Common myeloid progenitor, CD34-positive (primary cell): ENCODE results near the gene C19orf53.
"Not testable (repeated sequence)": the region's sequence is repeated elsewhere in the genome, so short reads cannot be mapped to it uniquely, and the experiment has no call there.

Experiments
- CTCF ChIA-PET: fragments of 350-600 bp; sonication (Branson Sonifier 250); formaldehyde crosslinking; loops from one replicate; lab custom pipeline; 2021; ENCODE audit warnings: antibody characterized with exemption; lab: Charles Lee
- POLR2A ChIA-PET: fragments of 350-600 bp; sonication (Branson Sonifier 250); formaldehyde crosslinking; loops from one replicate; lab custom pipeline; 2021; ENCODE audit warnings: antibody characterized with exemption; lab: Charles Lee
- DNase-seq, 3 donors: peaks; one replicate each; pipeline versions ENCODE4 v3.0.0 to v3.0.0-alpha.2; 2013
- H3K27ac ChIP-seq, 2 experiments: 1 replicate in 1 of 2; 2 replicates in 1 of 2; pipeline ENCODE4 v1.7.0; 2013; ENCODE audit warnings: inconsistent platforms in 2 of 2, low read length in 2 of 2, mild to moderate bottlenecking in 2 of 2, low read depth in 1 of 2, moderate library complexity in 1 of 2; ENCODE audit not compliant: severe bottlenecking in 2 of 2, insufficient read depth in 1 of 2, poor library complexity in 1 of 2
- H3K27me3 ChIP-seq, 5 experiments: replicated peaks in 2 of 5; 1 replicate in 3 of 5; 2 replicates in 2 of 5; pipeline versions ENCODE4 v1.6.1 to v1.7.0; 2013; ENCODE audit warnings: low read length in 4 of 5, mild to moderate bottlenecking in 2 of 5, moderate library complexity in 2 of 5, inconsistent platforms in 1 of 5; ENCODE audit not compliant: insufficient read depth in 5 of 5, control insufficient read depth in 4 of 5
- H3K36me3 ChIP-seq, 4 experiments: 1 replicate in 2 of 4; 2 replicates in 2 of 4; pipeline versions ENCODE4 v1.6.1 to v1.7.0; 2013; ENCODE audit warnings: low read length in 3 of 4, control low read depth in 1 of 4, mild to moderate bottlenecking in 1 of 4; ENCODE audit not compliant: control insufficient read depth in 4 of 4, insufficient read depth in 4 of 4
- H3K4me1 ChIP-seq, 4 experiments: 1 replicate in 3 of 4; 2 replicates in 1 of 4; pipeline versions ENCODE4 v1.6.1 to v1.7.1; 2013; ENCODE audit warnings: low read length in 3 of 4, mild to moderate bottlenecking in 3 of 4, control low read depth in 1 of 4, inconsistent platforms in 1 of 4, moderate library complexity in 1 of 4; ENCODE audit not compliant: control insufficient read depth in 4 of 4, insufficient read depth in 4 of 4; ENCODE audit errors: control extremely low read depth in 1 of 4
- H3K4me3 ChIP-seq, 7 experiments: 1 replicate in 4 of 7; 2 replicates in 3 of 7; pipeline versions ENCODE4 v1.5.1 to v1.7.0; 2013; ENCODE audit warnings: mild to moderate bottlenecking in 7 of 7, low read length in 6 of 7, moderate library complexity in 6 of 7, inconsistent platforms in 2 of 7, low read depth in 2 of 7, control low read depth in 1 of 7; ENCODE audit not compliant: insufficient read depth in 4 of 7, control insufficient read depth in 1 of 7; ENCODE audit errors: extremely low read depth in 1 of 7
- H3K9me3 ChIP-seq, 5 experiments: 1 replicate in 4 of 5; 2 replicates in 1 of 5; pipeline versions ENCODE4 v1.6.1 to v1.7.1; 2013; ENCODE audit warnings: low read length in 4 of 5, mild to moderate bottlenecking in 2 of 5, inconsistent platforms in 1 of 5, low read depth in 1 of 5, moderate library complexity in 1 of 5; ENCODE audit not compliant: control insufficient read depth in 4 of 5, insufficient read depth in 2 of 5; ENCODE audit errors: control extremely low read depth in 1 of 5
- WGBS: methylation state at CpG from one replicate; pipeline ENCODE4 v1.1.5; 2013; ENCODE audit not compliant: insufficient coverage; 5-methylcytosine and 5-hydroxymethylcytosine counted together

Gene C19orf53

DNA sequence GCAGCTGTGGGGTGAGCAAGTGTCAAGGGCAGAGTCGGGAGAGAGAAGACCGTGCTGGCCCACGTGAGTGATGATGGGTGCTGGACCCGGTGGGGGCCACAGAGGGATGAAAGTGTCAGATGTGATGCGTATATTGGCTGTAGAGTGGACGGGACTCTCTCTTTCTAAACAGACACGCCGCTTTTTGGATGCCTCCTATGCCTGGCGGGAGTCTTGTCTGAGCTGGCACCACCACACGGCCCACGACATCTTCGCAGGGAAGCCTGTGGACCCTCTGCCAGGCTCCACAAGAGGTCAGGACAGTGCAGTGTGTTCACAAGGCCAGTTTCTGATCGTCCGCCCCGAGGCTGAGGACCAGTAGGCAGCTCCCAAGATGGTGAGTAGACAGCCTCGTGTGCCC lies 22.8 kb upstream of the C19orf53 start:
- Histone ChIP-seq H3K36me3 (peaks cover 8 to 38% (median 31%) of the 10 kb centered on the region in 4 experiments), H3K4me3 (no peak overlapping the region), H3K4me1 (peaks cover 4 to 11% (median 9%) of the 10 kb centered on the region in 4 experiments), H3K27me3 (no peaks in the 10 kb centered on the region), H3K9me3 (no peaks in the 10 kb centered on the region), H3K27ac (no peak overlapping the region)
- DNase-seq, result no peak
- POLR2A ChIA-PET, result interaction anchor here (0.6 kb wide), 1 partner anchor 111 kb away, joined by 4 read pairs; no protein-coding TSS in a partner anchor
- CTCF ChIA-PET, result interaction anchor here (1.0 kb wide), 1 partner anchor 10 kb away, joined by 4 read pairs; no protein-coding TSS in a partner anchor
- WGBS, result 95% methylated on average over 16 of the region's 16 CpGs

DNA sequence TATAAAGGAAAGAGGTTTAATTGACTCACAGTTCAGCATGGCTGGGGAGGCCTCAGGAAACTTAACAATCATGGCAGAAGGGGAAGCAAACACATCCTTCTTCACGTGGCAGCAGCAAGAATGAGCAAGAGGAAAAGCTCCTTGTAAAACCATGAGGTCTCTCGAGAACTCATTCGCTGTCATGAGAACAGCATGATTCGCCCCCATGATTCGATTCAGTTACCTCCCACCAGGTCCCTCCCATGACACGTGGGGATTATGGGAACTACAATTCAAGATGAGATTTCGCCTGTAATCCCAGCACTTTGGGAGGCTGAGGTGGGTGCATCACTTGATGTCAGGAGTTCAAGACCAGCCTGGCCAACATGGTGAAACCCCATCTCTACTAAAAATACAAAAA lies 20.6 kb upstream of the C19orf53 start:
- H3K27me3 ChIP-seq, H3K9me3 ChIP-seq, H3K4me3 ChIP-seq, CTCF ChIA-PET, DNase-seq, H3K4me1 ChIP-seq, H3K27ac ChIP-seq, POLR2A ChIA-PET: not testable (repeated sequence)
- H3K36me3 ChIP-seq, result peaks cover 11 to 60% (median 45%) of the 10 kb centered on the region in 4 experiments
- 83% methylated on average over 6 of the region's 7 CpGs for WGBS

DNA sequence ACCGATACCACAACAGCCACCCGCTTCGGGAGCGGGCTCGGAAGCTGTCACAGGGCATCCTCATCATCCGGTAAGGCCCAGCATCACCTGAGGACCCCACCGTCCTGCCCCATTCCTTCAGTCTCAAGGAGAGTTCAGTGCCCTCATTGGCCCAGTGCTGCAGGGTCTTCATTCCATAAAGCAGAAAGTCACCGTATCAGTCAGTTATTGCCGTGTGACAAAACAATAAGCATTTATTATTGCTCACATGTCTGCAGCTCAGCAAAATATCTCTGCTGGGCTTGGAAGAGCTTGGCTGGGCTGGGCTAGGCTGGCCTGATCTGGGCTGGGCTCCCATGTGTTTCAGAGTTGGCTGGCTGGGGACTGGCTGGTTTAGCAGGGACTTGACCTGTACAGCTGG lies 18.0 kb upstream of the C19orf53 start:
- H3K4me1 ChIP-seq, result no peaks in the 10 kb centered on the region
- no peaks in the 10 kb centered on the region for H3K9me3 ChIP-seq
- DNase-seq, result no peak
- 98% methylated on average over 9 of the region's 9 CpGs for WGBS
- H3K4me3 ChIP-seq, result no peak overlapping the region
- peaks cover 15 to 80% (median 55%) of the 10 kb centered on the region in 4 experiments for H3K36me3 ChIP-seq
- H3K27me3 ChIP-seq, result no peaks in the 10 kb centered on the region
- no peak overlapping the region for H3K27ac ChIP-seq
- ChIA-PET CTCF (no interaction called here), POLR2A (no interaction called here)

DNA sequence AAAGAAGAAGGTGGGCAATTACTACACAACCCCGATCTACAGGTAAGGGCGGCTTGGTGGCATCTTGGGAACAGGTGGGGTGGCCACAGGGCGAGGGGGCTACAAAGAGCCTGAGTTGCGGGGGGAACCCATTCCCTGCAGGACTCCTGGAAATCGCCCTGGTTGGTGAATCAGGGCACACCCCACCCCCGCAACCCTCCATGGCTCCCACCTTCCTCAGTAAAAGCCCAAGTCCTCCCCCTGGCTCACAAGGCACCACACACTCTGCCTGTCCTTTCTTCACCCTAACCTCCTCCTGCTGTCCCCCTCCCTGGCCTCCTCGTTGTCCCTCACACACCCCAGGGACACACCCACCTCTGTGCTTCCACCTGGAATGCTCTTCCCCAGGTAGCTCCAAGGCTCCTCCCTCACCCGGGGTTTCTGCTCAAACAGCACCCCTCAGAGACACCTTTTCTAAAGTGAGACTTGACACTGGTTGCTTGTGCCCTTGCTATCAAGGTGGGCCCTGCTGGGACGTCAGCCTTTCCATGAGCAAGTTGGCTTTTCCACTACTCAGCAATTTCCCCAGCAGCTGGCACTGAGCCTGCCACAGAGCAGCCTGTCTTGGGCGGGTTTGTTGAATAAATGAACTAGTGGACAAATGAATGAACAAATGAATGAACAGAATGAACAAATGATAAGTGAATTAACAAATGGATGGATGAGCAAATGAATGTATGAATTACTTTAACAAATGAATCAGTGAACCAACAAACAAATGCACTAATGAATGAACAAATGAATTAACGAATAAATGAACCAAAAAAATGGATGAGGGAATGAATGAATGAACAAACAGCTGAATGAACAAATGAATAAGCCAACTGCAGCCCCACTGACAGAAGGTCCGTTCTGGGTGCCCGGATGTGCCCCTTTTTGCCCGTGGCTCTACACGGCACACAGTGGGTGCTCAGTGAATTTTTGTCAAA lies 16.2 kb upstream of the C19orf53 start:
- Histone ChIP-seq H3K9me3 (no peaks in the 10 kb centered on the region), H3K27me3 (no peaks in the 10 kb centered on the region), H3K36me3 (peaks cover 12 to 79% (median 56%) of the 10 kb centered on the region in 4 experiments), H3K27ac (no peak overlapping the region), H3K4me3 (no peak overlapping the region), H3K4me1 (no peaks in the 10 kb centered on the region)
- ChIA-PET POLR2A (no interaction called here), CTCF (interaction anchor here (1.4 kb wide), 1 partner anchor 9 kb away, joined by 3 read pairs; no protein-coding TSS in a partner anchor)
- WGBS, result 96% methylated on average over 15 of the region's 15 CpGs
- DNase-seq, result no peak

DNA sequence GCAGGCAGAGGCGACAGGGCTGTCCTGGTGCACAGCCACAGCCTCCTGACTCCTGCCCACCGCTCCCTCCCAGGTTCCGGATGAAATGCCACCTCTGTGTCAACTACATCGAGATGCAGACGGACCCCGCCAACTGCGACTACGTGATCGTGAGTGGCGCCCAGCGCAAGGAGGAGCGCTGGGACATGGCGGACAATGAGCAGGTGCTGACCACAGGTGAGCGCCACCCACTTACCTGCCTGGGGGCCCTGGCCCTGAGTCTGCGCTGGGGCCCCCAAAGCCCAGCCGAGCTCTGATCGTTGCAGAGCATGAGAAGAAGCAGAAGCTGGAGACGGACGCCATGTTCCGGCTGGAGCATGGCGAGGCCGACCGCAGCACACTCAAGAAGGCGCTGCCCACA lies 15.5 kb upstream of the C19orf53 start:
- DNase-seq, result no peak
- Histone ChIP-seq H3K27ac (no peak overlapping the region), H3K4me3 (no peak overlapping the region), H3K27me3 (no peaks in the 10 kb centered on the region), H3K36me3 (peaks cover 12 to 76% (median 56%) of the 10 kb centered on the region in 4 experiments), H3K9me3 (no peaks in the 10 kb centered on the region), H3K4me1 (peaks cover 0 to 2% (median 1%) of the 10 kb centered on the region in 4 experiments)
- WGBS, result 98% methylated on average over 24 of the region's 24 CpGs
- ChIA-PET POLR2A (no interaction called here), CTCF (interaction anchor here (1.4 kb wide), 1 partner anchor 10 kb away, joined by 3 read pairs; no protein-coding TSS in a partner anchor)

DNA sequence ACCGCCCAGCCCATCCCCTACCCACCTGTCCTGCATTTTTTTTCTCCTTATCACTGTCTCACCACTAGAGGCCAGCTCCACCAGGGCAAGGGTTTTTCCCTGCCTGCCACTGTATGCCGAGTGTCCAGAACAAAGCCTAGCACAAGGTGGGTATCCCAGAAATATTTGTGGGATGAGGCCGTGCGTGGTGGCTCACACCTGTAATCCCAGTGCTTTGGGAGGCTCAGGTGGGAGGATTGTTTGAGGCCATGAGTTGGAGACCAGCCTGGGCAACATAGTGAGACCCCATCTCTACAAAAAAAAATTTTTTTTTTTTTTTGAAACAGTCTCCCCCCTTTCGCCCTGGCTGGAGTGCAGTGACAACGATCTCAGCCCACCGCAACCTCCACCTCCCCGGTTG lies 12.8 kb upstream of the C19orf53 start:
- no peak for DNase-seq
- no peak overlapping the region for H3K4me3 ChIP-seq
- no peaks in the 10 kb centered on the region for H3K27me3 ChIP-seq
- ChIA-PET CTCF (interaction anchor here (1.7 kb wide), 1 partner anchor 10 kb away, joined by 4 read pairs; no protein-coding TSS in a partner anchor), POLR2A (no interaction called here)
- WGBS, result 92% methylated on average over 6 of the region's 8 CpGs
- no peaks in the 10 kb centered on the region for H3K9me3 ChIP-seq
- no peak overlapping the region for H3K27ac ChIP-seq
- peaks cover 7 to 59% (median 36%) of the 10 kb centered on the region in 4 experiments for H3K36me3 ChIP-seq
- H3K4me1 ChIP-seq, result peaks cover 0 to 15% (median 13%) of the 10 kb centered on the region in 4 experiments
